GM10248 (cell line): ENCODE data around the gene STAT1.

Experiments
- CTCF ChIA-PET: fragments of 300-600 bp; sonication (Branson Sonifier 250); formaldehyde crosslinking; extraction: SDS; loops from one replicate; lab custom pipeline; 2021; ENCODE audit warnings: antibody characterized with exemption; lab: Yijun Ruan, JAX
- POLR2A ChIA-PET: fragments of 350-650 bp; sonication (Branson Sonifier 250); formaldehyde crosslinking; extraction: SDS; loops from one replicate; lab custom pipeline; 2020; ENCODE audit warnings: antibody characterized with exemption; lab: Yijun Ruan, JAX
- DNase-seq: peaks from one replicate; pipeline ENCODE4 v3.0.0; 2012; ENCODE audit errors: extremely low spot score
- TF ChIP-seq, protein P1 (sequence below): IDR thresholded peaks from 2 replicates; pipeline ENCODE4 v1.5.1; 2012; ENCODE audit warnings: mild to moderate bottlenecking, low read depth; ENCODE audit errors: extremely low read depth, missing control alignments, control extremely low read depth

The STAT1 gene

DNA sequence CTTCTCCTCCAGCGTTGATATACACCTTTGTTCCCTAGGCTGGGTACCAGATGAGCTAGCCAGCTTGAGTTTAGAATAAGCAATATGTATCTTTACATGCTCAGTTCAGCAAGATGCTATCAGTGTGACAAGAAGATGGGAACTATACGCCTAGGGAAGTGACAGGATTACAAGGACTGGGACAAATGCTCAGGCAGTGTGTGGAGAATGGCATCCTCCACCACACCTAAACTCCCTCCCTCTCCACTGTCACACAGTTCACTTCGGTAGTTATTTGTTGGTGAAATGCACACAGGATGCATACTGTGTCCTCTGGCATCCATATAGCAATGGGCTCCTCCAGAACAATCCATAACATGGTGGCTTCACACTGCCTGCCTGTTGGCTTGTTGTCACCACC lies 7.7 kb downstream of the STAT1 start:
- ChIA-PET CTCF (interaction anchor here (0.9 to 1.7 kb wide), 2 partner anchors 16 to 27 kb away, joined by 3 read pairs; no protein-coding TSS in a partner anchor), POLR2A (no interaction called here)
- no peak for DNase-seq
- TF ChIP-seq, protein P1, sequence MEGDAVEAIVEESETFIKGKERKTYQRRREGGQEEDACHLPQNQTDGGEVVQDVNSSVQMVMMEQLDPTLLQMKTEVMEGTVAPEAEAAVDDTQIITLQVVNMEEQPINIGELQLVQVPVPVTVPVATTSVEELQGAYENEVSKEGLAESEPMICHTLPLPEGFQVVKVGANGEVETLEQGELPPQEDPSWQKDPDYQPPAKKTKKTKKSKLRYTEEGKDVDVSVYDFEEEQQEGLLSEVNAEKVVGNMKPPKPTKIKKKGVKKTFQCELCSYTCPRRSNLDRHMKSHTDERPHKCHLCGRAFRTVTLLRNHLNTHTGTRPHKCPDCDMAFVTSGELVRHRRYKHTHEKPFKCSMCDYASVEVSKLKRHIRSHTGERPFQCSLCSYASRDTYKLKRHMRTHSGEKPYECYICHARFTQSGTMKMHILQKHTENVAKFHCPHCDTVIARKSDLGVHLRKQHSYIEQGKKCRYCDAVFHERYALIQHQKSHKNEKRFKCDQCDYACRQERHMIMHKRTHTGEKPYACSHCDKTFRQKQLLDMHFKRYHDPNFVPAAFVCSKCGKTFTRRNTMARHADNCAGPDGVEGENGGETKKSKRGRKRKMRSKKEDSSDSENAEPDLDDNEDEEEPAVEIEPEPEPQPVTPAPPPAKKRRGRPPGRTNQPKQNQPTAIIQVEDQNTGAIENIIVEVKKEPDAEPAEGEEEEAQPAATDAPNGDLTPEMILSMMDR, result no peak

DNA sequence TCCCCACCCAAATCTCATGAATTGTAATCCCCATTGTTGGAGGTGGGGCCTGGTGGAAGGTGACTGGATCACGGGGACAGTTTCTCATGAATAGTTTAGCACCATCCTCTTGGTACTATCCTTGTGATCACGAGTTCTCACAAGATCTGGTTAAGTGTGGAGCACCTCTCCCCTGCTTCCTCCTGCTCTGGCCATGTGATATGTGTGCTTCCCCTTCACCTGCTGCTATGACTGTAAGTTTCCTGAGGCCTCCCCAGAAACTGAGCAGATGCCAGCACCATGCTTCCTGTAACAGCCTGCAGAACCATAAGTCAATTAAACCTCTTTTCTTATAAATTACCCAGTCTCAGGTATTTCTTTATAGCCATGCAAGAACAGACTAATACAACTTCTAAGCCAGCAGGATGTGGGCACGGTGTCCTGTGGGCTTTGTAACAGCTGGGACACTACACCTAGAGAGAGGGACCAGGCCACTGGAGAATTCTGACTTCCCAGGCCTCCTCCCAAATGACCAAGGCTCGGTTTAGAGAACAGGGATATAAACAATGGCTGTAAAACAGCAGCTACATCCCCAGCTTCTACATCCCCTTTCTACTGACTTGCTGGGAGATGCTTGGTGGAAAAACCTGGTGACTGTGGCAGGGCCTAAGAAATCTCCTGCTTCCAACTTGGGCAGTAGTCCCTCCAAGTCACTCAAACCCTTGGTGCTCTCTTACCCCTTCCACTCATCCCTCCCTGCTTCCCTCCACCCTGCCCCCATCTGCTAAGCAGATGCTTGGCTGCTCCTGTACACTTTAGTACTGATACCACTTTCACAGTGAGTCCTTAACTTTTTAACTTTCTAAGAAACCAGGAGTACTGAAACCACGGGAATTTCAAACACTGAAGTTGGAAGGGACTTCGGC lies 10.3 kb downstream of the STAT1 start:
- ChIA-PET CTCF (no interaction called here), POLR2A (no interaction called here)
- no peak for DNase-seq
- TF ChIP-seq, protein P1, result no peak

DNA sequence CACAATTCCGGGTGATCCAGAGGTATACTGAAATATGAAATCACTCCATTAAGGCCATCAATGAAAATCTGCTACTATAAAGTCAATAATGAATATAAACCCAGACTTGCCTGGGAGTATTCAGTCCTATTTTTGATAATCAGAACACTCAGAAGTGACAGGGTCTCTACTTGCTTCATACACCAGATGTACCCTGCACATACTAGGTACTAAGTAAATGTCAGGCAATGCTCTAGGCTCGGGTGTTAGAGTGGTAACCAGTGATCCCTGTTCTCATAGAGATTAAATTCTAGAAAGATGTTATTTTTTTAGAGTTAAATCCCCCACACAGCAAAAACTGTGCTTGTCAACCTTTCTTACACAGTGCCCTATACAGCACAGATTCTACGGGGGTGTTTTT lies 12.3 kb downstream of the STAT1 start:
- DNase-seq, result no peak
- ChIA-PET POLR2A (no interaction called here), CTCF (no interaction called here)
- TF ChIP-seq, protein P1, result no peak

DNA sequence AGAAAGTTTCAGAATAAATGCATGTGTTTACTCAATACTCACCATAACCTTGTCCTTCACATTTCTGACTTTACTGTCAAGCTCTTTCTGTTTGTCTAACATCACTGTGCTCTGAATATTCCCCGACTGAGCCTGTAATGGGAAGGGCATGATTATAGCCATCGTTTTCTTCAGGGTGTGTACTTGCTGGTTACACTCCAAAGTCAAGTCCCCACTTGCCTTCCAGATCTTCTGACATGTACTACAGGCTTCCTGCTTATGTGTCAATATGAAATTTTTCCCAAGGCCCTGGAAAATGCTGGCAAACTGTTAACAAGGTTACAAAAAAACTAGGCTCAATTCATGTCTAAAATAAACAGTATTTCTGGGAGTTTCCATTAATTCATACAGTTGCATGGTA lies 12.9 kb downstream of the STAT1 start:
- ChIA-PET CTCF (interaction anchor here (0.8 to 1.5 kb wide), 3 partner anchors 8 to 40 kb away, joined by 3 read pairs; no protein-coding TSS in a partner anchor), POLR2A (no interaction called here)
- TF ChIP-seq, protein P1, result no peak
- DNase-seq, result no peak

DNA sequence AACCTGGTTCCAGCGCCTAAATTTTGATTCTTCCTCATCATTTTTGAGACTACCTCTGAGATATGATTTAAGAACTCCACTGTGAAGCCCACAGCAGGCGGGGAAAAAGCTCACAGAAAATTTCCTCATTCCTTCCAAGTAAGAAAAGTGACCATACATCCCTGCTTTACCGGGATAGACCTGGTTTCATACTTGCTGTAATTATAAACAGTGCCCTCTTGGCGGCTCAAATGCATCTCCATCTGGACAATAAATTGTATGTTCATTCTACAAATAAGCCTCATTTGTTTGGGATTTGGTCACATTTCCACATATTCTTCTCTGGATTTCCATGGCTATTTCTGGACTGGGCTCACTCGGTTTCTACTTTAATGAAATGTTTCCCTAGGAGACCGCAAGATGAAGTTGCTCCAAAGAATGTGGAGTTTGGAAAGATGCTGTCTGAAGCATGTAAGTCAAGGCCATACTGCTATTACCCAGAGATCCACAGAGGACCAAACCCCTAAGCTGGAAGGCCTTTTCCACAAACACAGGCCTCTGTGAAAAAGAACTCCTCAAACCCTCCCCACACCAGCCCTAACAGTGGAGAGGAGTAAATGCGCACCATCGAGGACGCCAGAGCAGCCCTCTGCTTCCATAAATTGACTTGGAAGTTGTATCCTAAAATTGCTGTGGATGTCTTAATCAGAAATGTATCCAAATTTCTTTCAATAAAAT lies 13.9 kb downstream of the STAT1 start:
- no peak for DNase-seq
- POLR2A ChIA-PET, result interaction anchor here (0.5 kb wide), 1 partner anchor 24 kb away, joined by 3 read pairs; no protein-coding TSS in a partner anchor
- CTCF ChIA-PET, result interaction anchor here (0.8 to 1.5 kb wide), 3 partner anchors 8 to 39 kb away, joined by 3 read pairs; no protein-coding TSS in a partner anchor
- TF ChIP-seq, protein P1, result no peak

DNA sequence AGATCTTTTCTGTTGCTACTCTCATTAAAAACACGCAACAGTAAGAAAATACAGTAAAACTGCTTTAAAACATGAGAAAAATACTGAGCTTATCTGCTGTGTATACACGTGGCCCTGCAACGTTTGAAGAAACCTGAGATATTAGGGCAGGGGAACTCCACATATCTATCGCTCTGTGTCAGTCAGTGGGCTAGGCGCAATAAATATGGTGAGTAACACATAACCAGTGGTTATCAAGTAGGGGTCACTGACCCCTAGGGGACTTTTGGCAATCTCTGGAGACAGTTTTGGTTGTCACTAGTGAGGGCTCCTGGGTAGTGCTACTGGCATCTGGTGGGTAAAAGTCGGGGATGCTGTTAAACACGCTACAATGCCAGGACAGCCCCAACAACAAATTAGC lies 14.9 kb downstream of the STAT1 start:
- no peak for DNase-seq
- CTCF ChIA-PET, result no interaction called here
- POLR2A ChIA-PET, result no interaction called here
- TF ChIP-seq, protein P1, result no peak
